PFSK-1 (cell line): ENCODE measurements around the gene KCNQ1.

Experiments
- SIN3A ChIP-seq: IDR thresholded peaks from 2 replicates; pipeline ENCODE4 v1.6.1; 2012; ENCODE audit warnings: mild to moderate bottlenecking, low read length, moderate library complexity, borderline replicate concordance; ENCODE audit not compliant: insufficient read depth
- TAF1 ChIP-seq: IDR thresholded peaks from 2 replicates; pipeline ENCODE4 v1.6.1; 2012; ENCODE audit warnings: low read length, control low read depth, borderline replicate concordance; ENCODE audit not compliant: insufficient read depth
- TF ChIP-seq, protein P1 (sequence below), 2 experiments: IDR thresholded peaks; 2 replicates each; pipeline versions ENCODE4 v1.6.1 to v1.8.0; 2011 to 2012; ENCODE audit warnings: low read depth in 2 of 2, low read length in 2 of 2, control low read depth in 1 of 2, inconsistent platforms in 1 of 2, mild to moderate bottlenecking in 1 of 2, moderate library complexity in 1 of 2; ENCODE audit not compliant: insufficient read depth in 1 of 2

DNA sequence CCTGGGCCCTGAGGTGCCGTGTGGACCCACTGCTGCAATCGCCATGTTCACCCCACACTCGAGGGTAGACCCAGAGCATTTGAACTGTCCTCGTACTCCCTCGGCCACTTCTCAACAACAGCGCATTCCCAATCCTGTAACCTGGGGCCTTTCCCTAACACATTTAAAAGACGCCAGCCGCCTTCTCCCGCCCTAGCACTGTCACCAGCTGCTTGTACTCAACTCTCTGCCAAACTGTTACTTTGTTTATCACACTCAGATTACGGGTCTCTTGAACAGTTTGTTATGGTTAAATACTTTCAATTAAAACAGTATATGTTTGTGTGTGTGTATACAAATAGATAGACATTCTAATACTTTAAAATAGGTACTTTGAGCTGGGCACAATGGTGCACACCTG, 420.1 kb downstream of the KCNQ1 start:
- TF ChIP-seq SIN3A (no peak), TAF1 (no peak)
- TF ChIP-seq, protein P1, sequence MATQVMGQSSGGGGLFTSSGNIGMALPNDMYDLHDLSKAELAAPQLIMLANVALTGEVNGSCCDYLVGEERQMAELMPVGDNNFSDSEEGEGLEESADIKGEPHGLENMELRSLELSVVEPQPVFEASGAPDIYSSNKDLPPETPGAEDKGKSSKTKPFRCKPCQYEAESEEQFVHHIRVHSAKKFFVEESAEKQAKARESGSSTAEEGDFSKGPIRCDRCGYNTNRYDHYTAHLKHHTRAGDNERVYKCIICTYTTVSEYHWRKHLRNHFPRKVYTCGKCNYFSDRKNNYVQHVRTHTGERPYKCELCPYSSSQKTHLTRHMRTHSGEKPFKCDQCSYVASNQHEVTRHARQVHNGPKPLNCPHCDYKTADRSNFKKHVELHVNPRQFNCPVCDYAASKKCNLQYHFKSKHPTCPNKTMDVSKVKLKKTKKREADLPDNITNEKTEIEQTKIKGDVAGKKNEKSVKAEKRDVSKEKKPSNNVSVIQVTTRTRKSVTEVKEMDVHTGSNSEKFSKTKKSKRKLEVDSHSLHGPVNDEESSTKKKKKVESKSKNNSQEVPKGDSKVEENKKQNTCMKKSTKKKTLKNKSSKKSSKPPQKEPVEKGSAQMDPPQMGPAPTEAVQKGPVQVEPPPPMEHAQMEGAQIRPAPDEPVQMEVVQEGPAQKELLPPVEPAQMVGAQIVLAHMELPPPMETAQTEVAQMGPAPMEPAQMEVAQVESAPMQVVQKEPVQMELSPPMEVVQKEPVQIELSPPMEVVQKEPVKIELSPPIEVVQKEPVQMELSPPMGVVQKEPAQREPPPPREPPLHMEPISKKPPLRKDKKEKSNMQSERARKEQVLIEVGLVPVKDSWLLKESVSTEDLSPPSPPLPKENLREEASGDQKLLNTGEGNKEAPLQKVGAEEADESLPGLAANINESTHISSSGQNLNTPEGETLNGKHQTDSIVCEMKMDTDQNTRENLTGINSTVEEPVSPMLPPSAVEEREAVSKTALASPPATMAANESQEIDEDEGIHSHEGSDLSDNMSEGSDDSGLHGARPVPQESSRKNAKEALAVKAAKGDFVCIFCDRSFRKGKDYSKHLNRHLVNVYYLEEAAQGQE (IDR thresholded peaks at IDR 0.05; ENCODE audit: insufficient read depth in 1 of 2, low read depth in 2 of 2, low read length in 2 of 2): no peak
